Measurements from ENCODE around the gene TRUB2.

DNA sequence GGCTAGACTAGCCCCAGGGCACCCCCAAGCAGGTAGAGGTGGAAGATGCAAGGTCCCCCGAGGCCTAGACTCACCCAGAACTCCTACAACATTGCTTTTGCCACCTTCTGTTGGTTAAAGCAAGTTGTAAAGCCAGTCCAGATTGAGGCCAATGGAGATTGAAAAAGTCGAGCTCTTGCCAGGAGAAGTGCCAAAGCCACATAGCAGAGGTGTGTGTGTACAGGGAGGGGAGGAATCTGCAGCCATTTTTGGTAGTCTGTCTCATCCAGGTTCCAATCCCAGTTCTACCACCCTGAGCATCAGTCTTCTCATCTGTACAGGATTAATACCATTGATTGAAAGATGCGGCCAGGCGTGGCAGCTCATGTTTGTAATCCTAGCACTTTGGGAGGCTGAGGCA is 36.6 kb upstream of the TRUB2 start:
- TF ChIP-seq, protein P1, sequence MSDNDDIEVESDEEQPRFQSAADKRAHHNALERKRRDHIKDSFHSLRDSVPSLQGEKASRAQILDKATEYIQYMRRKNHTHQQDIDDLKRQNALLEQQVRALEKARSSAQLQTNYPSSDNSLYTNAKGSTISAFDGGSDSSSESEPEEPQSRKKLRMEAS (IDR thresholded peaks at IDR 0.05; ENCODE audit: insufficient read depth, insufficient read length), result no peak
- TF ChIP-seq EZH2 (IDR thresholded peaks at IDR 0.05; ENCODE audit: borderline replicate concordance, low read depth, low read length, severe bottlenecking) (no peak), POLR2AphosphoS5 (IDR thresholded peaks at IDR 0.05; ENCODE audit: insufficient read depth, low read depth, low read length) (no peak)
- TF ChIP-seq, protein P2, sequence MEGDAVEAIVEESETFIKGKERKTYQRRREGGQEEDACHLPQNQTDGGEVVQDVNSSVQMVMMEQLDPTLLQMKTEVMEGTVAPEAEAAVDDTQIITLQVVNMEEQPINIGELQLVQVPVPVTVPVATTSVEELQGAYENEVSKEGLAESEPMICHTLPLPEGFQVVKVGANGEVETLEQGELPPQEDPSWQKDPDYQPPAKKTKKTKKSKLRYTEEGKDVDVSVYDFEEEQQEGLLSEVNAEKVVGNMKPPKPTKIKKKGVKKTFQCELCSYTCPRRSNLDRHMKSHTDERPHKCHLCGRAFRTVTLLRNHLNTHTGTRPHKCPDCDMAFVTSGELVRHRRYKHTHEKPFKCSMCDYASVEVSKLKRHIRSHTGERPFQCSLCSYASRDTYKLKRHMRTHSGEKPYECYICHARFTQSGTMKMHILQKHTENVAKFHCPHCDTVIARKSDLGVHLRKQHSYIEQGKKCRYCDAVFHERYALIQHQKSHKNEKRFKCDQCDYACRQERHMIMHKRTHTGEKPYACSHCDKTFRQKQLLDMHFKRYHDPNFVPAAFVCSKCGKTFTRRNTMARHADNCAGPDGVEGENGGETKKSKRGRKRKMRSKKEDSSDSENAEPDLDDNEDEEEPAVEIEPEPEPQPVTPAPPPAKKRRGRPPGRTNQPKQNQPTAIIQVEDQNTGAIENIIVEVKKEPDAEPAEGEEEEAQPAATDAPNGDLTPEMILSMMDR (IDR thresholded peaks at IDR 0.05; ENCODE audit: extremely low read depth in 1 of 2, insufficient read depth in 1 of 2, low read depth in 1 of 2, low read length in 2 of 2), result no peak

Measured in endothelial cell of umbilical vein (primary cell).